RPMI7951 (cell line): ENCODE results near the gene GLUL. TPM values are rescaled to one million over a fixed set of nuclear protein-coding genes. Genes with fewer than 3 reads are reported as not detected.

Experiments
- total RNA-seq: library from RNA; depleted of rRNA; stranded (reverse); fragments of >200 nt; shearing (Covaris generic); gene quantifications from 2 replicates; pipeline ENCODE4 v1.2.3, GENCODE V29; 2014; rRNA removed

The GLUL gene
- total RNA-seq, 1 experiment from 2014 or later: 85.8 TPM

Other genes with a start within 250 kb of the GLUL start
- gene TEDDM1, start 8.9 kb upstream of the GLUL start, total RNA-seq: not detected in 2 replicates
- not detected in 2 replicates for gene RGSL1, start 58.4 kb upstream of the GLUL start, total RNA-seq
- 5.9 and 6.4 TPM in 2 replicates for gene RNASEL, start 197.5 kb upstream of the GLUL start, total RNA-seq
- 4.1 and 4.6 TPM in 2 replicates for gene RGS16, start 212.6 kb upstream of the GLUL start, total RNA-seq